Gastrocnemius medialis (tissue), 4 donors: Measurements from ENCODE around the gene ATP1A3. TPM values are rescaled to one million over a fixed set of nuclear protein-coding genes. Genes with fewer than 3 reads are reported as not detected.

Source experiments
- ATAC-seq, 2 donors: fragments of 150-250 bp; one replicate each; pipeline ENCODE4 v1.9.1; 2016
- DNase-seq, 2 donors: peaks; one replicate each; pipeline ENCODE4 v3.0.0-alpha.2; 2019
- H3K27ac ChIP-seq, 4 donors: fragments of 200-600 bp; sonication (generic); 1 replicate in 1 of 4; 2 replicates in 3 of 4; pipeline ENCODE4 v1.5.1; 2016 to 2018; ENCODE audit warnings: mild to moderate bottlenecking in 2 of 4, moderate library complexity in 1 of 4
- H3K27me3 ChIP-seq, 3 donors: fragments of 200-600 bp; sonication (generic) in 2 of 3; 1 replicate in 1 of 3; 2 replicates in 2 of 3; pipeline versions ENCODE4 v1.5.1 to v1.6.0; 2016 to 2019; ENCODE audit warnings: mild to moderate bottlenecking in 1 of 3, moderate library complexity in 1 of 3
- H3K36me3 ChIP-seq, 2 donors: fragments of 200-600 bp; sonication (generic) in 1 of 2; one replicate each; pipeline ENCODE4 v1.5.1; 2017 to 2018
- H3K4me1 ChIP-seq, 2 donors: fragments of 200-600 bp; sonication (generic) in 1 of 2; one replicate each; pipeline ENCODE4 v1.5.1; 2016 to 2017; ENCODE audit warnings: mild to moderate bottlenecking in 2 of 2
- H3K4me3 ChIP-seq, 4 donors: fragments of 200-600 bp; sonication (generic) in 3 of 4; 1 replicate in 1 of 4; 2 replicates in 3 of 4; pipeline ENCODE4 v1.5.1; 2016 to 2019; ENCODE audit warnings: mild to moderate bottlenecking in 2 of 4
- H3K9me3 ChIP-seq, 3 donors: fragments of 200-600 bp; sonication (generic) in 2 of 3; 1 replicate in 1 of 3; 2 replicates in 2 of 3; pipeline ENCODE4 v1.5.1; 2016 to 2019
- CTCF ChIP-seq, 5 experiments: fragments of 450-650 bp in 3 of 5; fragments of 200-600 bp in 2 of 5; sonication (generic) in 2 of 5; IDR thresholded peaks in 4 of 5; conservative IDR thresholded peaks in 1 of 5; 1 replicate in 4 of 5; 2 replicates in 1 of 5; pipeline ENCODE4 v1.5.1; 2016 to 2019; ENCODE audit warnings: antibody characterized with exemption in 5 of 5, mild to moderate bottlenecking in 3 of 5, moderate library complexity in 3 of 5
- POLR2A ChIP-seq, 2 donors: fragments of 450-650 bp; IDR thresholded peaks; one replicate each; pipeline ENCODE4 v1.6.1; 2017; ENCODE audit warnings: antibody characterized with exemption in 2 of 2, mild to moderate bottlenecking in 2 of 2, moderate library complexity in 2 of 2
- in situ Hi-C, 4 donors: fragments of 200-750 bp; cut with MboI; loops; one replicate each; pipeline versions ENCODE4 v1.15.0 to v1.8.0; 2017; ENCODE audit warnings: low sequenced_read_pairs in 4 of 4
- intact Hi-C: fragments of 100-400 bp; cut with DNase I; formaldehyde crosslinking; loops from one replicate; pipeline ENCODE4 v1.15.1; 2023; ENCODE audit warnings: low total_unique reads
- total RNA-seq, 4 donors: library from RNA; depleted of rRNA; stranded (reverse); fragments of >200 nt; gene quantifications; one replicate each; pipeline versions ENCODE4 v1.1.0 to v1.2.3, GENCODE V29; 2016

Gene ATP1A3
- total RNA-seq, 4 donors from 2014 or later = not detected

DNA sequence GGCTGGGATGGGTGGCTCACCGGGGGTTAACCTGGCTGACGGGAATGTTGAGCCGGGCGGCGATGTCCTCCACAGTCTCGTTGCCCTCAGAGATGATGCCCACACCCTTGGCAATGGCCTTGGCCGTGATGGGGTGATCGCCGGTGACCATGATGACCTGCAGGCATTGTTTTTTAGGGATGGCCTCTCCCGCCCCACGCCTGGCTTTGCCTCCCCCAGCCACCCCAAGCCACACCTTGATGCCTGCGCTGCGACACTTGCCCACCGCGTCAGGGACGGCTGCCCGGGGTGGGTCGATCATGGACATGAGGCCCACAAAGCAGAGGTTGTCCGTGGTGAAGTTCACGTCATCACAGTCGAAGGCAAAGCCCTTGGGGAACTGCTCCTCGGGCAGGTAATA is 16.1 kb downstream of the ATP1A3 start:
- Histone ChIP-seq H3K4me3 (no peak overlapping the region), H3K36me3 (no peaks in the 10 kb centered on the region), H3K4me1 (no peaks in the 10 kb centered on the region), H3K27me3 (no peaks in the 10 kb centered on the region), H3K27ac (no peak overlapping the region), H3K9me3 (no peaks in the 10 kb centered on the region)
- no peak for ATAC-seq
- no peak for TF ChIP-seq POLR2A (IDR thresholded peaks at IDR 0.05)
- TF ChIP-seq CTCF (IDR thresholded peaks at IDR 0.05 in 4 of 5, conservative IDR thresholded peaks at IDR 0.05 in 1 of 5) = no peak
- no peak for DNase-seq
- in situ Hi-C loops (no loop called here), intact Hi-C loops (no loop called here)

GRCh38 chr19:41974652-41975051 is 19.4 kb downstream of the ATP1A3 start:
- no peak for ATAC-seq
- no peak for DNase-seq
- peaks cover 0 to 2% (median 0%) of the 10 kb centered on the region in 3 donors for H3K27me3 ChIP-seq
- intact Hi-C loops (no loop called here), in situ Hi-C loops (no loop called here)
- H3K27ac ChIP-seq = no peak overlapping the region
- H3K9me3 ChIP-seq = no peaks in the 10 kb centered on the region
- H3K4me1 ChIP-seq = no peaks in the 10 kb centered on the region
- TF ChIP-seq CTCF (IDR thresholded peaks at IDR 0.05 in 4 of 5, conservative IDR thresholded peaks at IDR 0.05 in 1 of 5) (no peak), POLR2A (IDR thresholded peaks at IDR 0.05) (no peak)
- no peaks in the 10 kb centered on the region for H3K36me3 ChIP-seq
- no peak overlapping the region for H3K4me3 ChIP-seq

DNA sequence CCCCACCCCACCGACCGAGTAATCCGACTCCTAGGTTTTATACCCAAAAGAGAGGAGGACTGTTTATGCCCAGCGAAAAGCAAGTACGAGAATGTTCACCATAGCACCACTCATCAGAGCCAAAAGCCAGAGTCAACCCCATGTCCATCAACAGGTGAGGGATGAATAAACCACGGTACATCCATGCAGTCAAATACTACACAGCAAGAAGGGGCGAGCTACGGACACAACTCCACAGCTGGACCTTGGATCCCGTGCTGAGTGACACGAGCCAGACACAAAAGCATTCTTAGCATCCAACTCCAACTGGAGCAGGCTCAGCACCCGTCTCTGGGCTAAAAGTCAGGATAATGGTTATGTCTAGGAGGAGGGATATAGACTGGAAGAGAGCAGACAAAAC is 22.7 kb downstream of the ATP1A3 start:
- no peaks in the 10 kb centered on the region for H3K36me3 ChIP-seq
- peaks cover 0 to 4% (median 0%) of the 10 kb centered on the region in 3 donors for H3K27me3 ChIP-seq
- TF ChIP-seq POLR2A (IDR thresholded peaks at IDR 0.05) (no peak), CTCF (IDR thresholded peaks at IDR 0.05 in 4 of 5, conservative IDR thresholded peaks at IDR 0.05 in 1 of 5) (no peak)
- DNase-seq = no peak
- in situ Hi-C loops = no loop called here
- H3K4me1 ChIP-seq = no peaks in the 10 kb centered on the region
- intact Hi-C loops = no loop called here
- H3K27ac ChIP-seq = no peak overlapping the region
- no peak overlapping the region for H3K4me3 ChIP-seq
- no peaks in the 10 kb centered on the region for H3K9me3 ChIP-seq
- no peak for ATAC-seq

DNA sequence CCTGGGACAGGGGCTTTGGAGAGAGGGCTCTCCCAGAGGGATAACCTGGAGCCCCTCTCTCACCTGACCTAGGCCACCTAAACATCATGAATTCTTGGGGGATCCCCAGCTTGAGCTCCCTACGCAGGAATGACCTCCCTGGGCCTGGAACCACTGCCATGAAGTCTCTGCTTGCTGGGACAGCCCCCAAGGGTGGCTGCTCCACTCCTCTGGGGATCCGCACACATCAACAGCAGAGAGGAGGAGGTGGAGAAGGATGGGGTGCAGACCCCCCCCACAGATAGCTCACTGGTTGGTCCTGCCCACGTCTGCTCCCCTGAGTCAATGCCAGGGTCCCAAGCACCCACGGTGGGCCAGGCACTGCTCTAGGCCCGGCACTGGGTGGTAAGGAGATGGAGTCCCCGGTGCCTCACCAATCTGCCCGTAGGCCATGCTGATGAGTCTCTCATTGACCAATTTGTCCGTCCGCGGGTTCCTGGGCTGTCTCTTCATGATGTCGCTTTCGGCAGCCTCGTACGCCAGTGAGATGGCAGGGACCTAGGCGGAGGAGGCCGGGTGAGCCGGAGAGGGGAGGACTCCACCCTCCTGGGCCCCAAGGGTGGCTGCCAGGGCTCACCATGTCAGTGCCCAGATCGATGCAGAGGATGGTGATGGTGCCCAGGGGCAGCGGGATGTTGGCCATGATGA is 24.1 kb downstream of the ATP1A3 start:
- intact Hi-C loops (no loop called here), in situ Hi-C loops (no loop called here)
- Histone ChIP-seq H3K36me3 (no peaks in the 10 kb centered on the region), H3K27me3 (peaks cover 0 to 8% (median 0%) of the 10 kb centered on the region in 3 donors), H3K27ac (no peak overlapping the region), H3K9me3 (no peaks in the 10 kb centered on the region), H3K4me1 (no peaks in the 10 kb centered on the region), H3K4me3 (no peak overlapping the region)
- no peak for ATAC-seq
- TF ChIP-seq POLR2A (IDR thresholded peaks at IDR 0.05) (no peak), CTCF (IDR thresholded peaks at IDR 0.05 in 4 of 5, conservative IDR thresholded peaks at IDR 0.05 in 1 of 5) (no peak)
- no peak for DNase-seq
